ENCODE data around the gene ITGBL1.

ITGBL1 gene

DNA sequence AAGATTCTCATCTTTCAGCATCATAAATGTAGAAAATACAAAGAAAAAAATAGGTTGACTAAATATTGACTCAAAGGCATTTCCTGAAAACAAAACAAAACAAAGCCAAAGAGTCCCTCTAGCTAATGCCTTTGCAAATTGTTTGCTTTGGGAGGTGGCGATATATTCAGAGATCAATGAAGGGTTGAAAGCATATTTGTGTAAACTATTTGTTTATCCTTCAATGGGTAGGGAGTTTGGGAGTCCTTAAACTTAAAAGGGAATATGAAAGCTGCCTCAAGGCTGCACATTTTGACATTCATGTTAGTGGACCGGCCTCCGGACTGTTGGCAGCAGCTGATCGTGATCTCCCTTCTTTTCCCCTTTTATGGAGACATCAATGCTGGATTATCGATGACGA, 257.5 kb downstream of the ITGBL1 start:
- CTCF ChIA-PET = no interaction called here
- H3K4me3 ChIP-seq (ENCODE audit: low read depth, low read length) = no peak overlapping the region
- H3K27ac ChIP-seq (ENCODE audit: extremely low read depth, low read depth, low read length) = no peak overlapping the region
- TF ChIP-seq, protein P1, sequence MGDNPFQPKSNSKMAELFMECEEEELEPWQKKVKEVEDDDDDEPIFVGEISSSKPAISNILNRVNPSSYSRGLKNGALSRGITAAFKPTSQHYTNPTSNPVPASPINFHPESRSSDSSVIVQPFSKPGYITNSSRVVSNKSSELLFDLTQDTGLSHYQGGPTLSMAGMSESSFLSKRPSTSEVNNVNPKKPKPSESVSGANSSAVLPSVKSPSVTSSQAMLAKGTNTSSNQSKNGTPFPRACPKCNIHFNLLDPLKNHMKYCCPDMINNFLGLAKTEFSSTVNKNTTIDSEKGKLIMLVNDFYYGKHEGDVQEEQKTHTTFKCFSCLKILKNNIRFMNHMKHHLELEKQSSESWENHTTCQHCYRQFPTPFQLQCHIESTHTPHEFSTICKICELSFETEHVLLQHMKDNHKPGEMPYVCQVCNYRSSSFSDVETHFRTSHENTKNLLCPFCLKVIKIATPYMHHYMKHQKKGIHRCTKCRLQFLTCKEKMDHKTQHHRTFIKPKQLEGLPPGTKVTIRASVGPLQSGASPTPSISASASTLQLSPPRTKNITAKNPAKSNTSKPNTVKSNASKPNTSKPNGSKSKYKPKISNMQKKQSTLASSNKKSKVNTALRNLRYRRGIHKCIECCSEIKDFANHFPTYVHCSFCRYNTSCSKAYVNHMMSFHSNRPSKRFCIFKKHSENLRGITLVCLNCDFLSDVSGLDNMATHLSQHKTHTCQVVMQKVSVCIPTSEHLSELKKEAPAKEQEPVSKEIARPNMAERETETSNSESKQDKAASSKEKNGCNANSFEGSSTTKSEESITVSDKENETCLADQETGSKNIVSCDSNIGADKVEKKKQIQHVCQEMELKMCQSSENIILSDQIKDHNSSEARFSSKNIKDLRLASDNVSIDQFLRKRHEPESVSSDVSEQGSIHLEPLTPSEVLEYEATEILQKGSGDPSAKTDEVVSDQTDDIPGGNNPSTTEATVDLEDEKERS (tag by site-specific recombination; IDR thresholded peaks at IDR 0.05) = no peak
- TF ChIP-seq SP7 (tag by site-specific recombination; IDR thresholded peaks at IDR 0.05) (no peak), KLF10 (tag by site-specific recombination; IDR thresholded peaks at IDR 0.05) (no peak), GFI1B (tag by site-specific recombination; IDR thresholded peaks at IDR 0.05) (no peak), GLIS1 (tag by site-specific recombination; IDR thresholded peaks at IDR 0.05) (no peak), ZNF341 (tag by site-specific recombination; IDR thresholded peaks at IDR 0.05; ENCODE audit: low read depth) (no peak), ZNF600 (tag by site-specific recombination; IDR thresholded peaks at IDR 0.05) (no peak), ZNF157 (tag by site-specific recombination; IDR thresholded peaks at IDR 0.05) (no peak), EGR2 (tag by site-specific recombination; IDR thresholded peaks at IDR 0.05; ENCODE audit: low read depth) (no peak), ZBTB7A (tag by site-specific recombination; IDR thresholded peaks at IDR 0.05; ENCODE audit: low read depth) (no peak), ZNF426 (tag by site-specific recombination; IDR thresholded peaks at IDR 0.05) (no peak), ZIC2 (tag by site-specific recombination; IDR thresholded peaks at IDR 0.05) (no peak), SP2 (tag by site-specific recombination; IDR thresholded peaks at IDR 0.05) (no peak), ZNF324 (tag by site-specific recombination; IDR thresholded peaks at IDR 0.05) (no peak), ZNF138 (tag by site-specific recombination; IDR thresholded peaks at IDR 0.05; ENCODE audit: borderline replicate concordance) (no peak)
- TF ChIP-seq, protein P2, sequence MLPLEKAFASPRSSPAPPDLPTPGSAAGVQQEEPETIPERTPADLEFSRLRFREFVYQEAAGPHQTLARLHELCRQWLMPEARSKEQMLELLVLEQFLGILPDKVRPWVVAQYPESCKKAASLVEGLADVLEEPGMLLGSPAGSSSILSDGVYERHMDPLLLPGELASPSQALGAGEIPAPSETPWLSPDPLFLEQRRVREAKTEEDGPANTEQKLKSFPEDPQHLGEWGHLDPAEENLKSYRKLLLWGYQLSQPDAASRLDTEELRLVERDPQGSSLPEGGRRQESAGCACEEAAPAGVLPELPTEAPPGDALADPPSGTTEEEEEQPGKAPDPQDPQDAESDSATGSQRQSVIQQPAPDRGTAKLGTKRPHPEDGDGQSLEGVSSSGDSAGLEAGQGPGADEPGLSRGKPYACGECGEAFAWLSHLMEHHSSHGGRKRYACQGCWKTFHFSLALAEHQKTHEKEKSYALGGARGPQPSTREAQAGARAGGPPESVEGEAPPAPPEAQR (tag by site-specific recombination; IDR thresholded peaks at IDR 0.05) = no peak
- no peaks in the 10 kb centered on the region for H3K9me3 ChIP-seq (ENCODE audit: control insufficient read depth, insufficient read depth, low read depth, low read length)
- POLR2A ChIA-PET = no interaction called here
- no peaks in the 10 kb centered on the region for H3K4me1 ChIP-seq (ENCODE audit: control insufficient read depth, insufficient read depth, low read length)
- no peaks in the 10 kb centered on the region for H3K36me3 ChIP-seq (ENCODE audit: control insufficient read depth in 2 of 2, insufficient read depth in 1 of 2, low read length in 2 of 2)

DNA sequence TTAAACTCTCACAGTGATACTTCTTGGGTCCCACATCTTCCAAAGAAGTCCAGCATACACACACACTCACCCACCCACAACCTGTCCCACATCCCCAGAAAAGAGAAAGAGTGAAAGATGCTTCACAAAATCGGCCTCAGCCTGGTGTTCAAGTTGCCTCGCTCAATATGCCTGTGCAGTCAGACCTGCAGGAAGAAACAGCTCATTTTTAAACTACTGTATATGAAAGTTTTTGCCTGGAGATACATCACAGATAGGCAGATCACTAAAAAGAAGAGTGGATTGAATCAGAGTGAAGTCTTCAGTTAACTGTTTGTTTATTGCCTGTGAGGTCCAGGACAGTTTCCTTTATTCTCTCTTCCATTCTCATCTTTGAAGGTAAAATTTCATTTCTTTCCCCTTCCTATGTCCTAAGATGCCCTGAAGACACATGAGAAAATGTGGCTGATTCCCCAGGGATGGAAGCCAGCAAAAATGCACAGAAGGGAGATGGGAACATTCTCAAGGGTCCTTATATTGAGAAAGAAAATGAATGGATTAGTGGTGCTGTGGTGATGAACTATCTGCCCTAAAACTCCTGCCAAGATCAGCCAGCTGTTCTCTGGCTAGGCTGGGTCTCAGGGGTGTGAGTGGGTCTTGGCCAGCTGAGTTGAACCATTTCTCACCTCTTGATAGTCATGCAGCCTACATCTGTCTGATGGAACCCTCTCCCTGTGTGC, 259.0 kb downstream of the ITGBL1 start:
- ChIA-PET POLR2A (no interaction called here), CTCF (no interaction called here)
- TF ChIP-seq ZSCAN16 (tag by site-specific recombination; IDR thresholded peaks at IDR 0.05) (no peak), ZNF830 (tag by site-specific recombination; IDR thresholded peaks at IDR 0.05; ENCODE audit: low read depth) (no peak), ZNF76 (tag by site-specific recombination; IDR thresholded peaks at IDR 0.05; ENCODE audit: borderline replicate concordance, low read depth) (no peak), ZNF670 (tag by site-specific recombination; IDR thresholded peaks at IDR 0.05; ENCODE audit: low read depth) (no peak), ZNF404 (tag by site-specific recombination; IDR thresholded peaks at IDR 0.05) (no peak), ZNF548 (tag by site-specific recombination; IDR thresholded peaks at IDR 0.05) (no peak), ZNF146 (tag by site-specific recombination; IDR thresholded peaks at IDR 0.05) (no peak), ZFP3 (tag by site-specific recombination; IDR thresholded peaks at IDR 0.05; ENCODE audit: low read depth) (no peak), ZNF623 (tag by site-specific recombination; IDR thresholded peaks at IDR 0.05) (no peak), ZNF133 (tag by site-specific recombination; IDR thresholded peaks at IDR 0.05) (no peak)
- TF ChIP-seq, protein P3, sequence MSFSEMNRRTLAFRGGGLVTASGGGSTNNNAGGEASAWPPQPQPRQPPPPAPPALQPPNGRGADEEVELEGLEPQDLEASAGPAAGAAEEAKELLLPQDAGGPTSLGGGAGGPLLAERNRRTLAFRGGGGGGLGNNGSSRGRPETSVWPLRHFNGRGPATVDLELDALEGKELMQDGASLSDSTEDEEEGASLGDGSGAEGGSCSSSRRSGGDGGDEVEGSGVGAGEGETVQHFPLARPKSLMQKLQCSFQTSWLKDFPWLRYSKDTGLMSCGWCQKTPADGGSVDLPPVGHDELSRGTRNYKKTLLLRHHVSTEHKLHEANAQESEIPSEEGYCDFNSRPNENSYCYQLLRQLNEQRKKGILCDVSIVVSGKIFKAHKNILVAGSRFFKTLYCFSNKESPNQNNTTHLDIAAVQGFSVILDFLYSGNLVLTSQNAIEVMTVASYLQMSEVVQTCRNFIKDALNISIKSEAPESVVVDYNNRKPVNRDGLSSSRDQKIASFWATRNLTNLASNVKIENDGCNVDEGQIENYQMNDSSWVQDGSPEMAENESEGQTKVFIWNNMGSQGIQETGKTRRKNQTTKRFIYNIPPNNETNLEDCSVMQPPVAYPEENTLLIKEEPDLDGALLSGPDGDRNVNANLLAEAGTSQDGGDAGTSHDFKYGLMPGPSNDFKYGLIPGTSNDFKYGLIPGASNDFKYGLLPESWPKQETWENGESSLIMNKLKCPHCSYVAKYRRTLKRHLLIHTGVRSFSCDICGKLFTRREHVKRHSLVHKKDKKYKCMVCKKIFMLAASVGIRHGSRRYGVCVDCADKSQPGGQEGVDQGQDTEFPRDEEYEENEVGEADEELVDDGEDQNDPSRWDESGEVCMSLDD (tag by site-specific recombination; IDR thresholded peaks at IDR 0.05) = no peak
- H3K4me3 ChIP-seq (ENCODE audit: low read depth, low read length) = no peak overlapping the region
- no peaks in the 10 kb centered on the region for H3K36me3 ChIP-seq (ENCODE audit: control insufficient read depth in 2 of 2, insufficient read depth in 1 of 2, low read length in 2 of 2)
- H3K9me3 ChIP-seq (ENCODE audit: control insufficient read depth, insufficient read depth, low read depth, low read length) = no peaks in the 10 kb centered on the region
- no peak overlapping the region for H3K27ac ChIP-seq (ENCODE audit: extremely low read depth, low read depth, low read length)
- H3K4me1 ChIP-seq (ENCODE audit: control insufficient read depth, insufficient read depth, low read length) = no peaks in the 10 kb centered on the region

Measured in HEK293 (cell line).